Common myeloid progenitor, CD34-positive (primary cell): ENCODE results near the gene TNFAIP8L3. TPM values are rescaled to one million over a fixed set of nuclear protein-coding genes. Genes with fewer than 3 reads are reported as not detected.
A peak's percentile ranks its signal among the peaks of the same experiment; 100 is the strongest.
"Not testable (repeated sequence)": the region's sequence is repeated elsewhere in the genome, so short reads cannot be mapped to it uniquely, and the experiment has no call there.

ENCODE experiments used
- CTCF ChIA-PET: fragments of 350-600 bp; sonication (Branson Sonifier 250); formaldehyde crosslinking; loops from one replicate; lab custom pipeline; 2021; ENCODE audit warnings: antibody characterized with exemption; lab: Charles Lee
- POLR2A ChIA-PET: fragments of 350-600 bp; sonication (Branson Sonifier 250); formaldehyde crosslinking; loops from one replicate; lab custom pipeline; 2021; ENCODE audit warnings: antibody characterized with exemption; lab: Charles Lee
- DNase-seq, 3 donors: peaks; one replicate each; pipeline versions ENCODE4 v3.0.0 to v3.0.0-alpha.2; 2013
- H3K27ac ChIP-seq, 2 experiments: 1 replicate in 1 of 2; 2 replicates in 1 of 2; pipeline ENCODE4 v1.7.0; 2013; ENCODE audit warnings: inconsistent platforms in 2 of 2, low read length in 2 of 2, mild to moderate bottlenecking in 2 of 2, low read depth in 1 of 2, moderate library complexity in 1 of 2; ENCODE audit not compliant: severe bottlenecking in 2 of 2, insufficient read depth in 1 of 2, poor library complexity in 1 of 2
- H3K27me3 ChIP-seq, 5 experiments: replicated peaks in 2 of 5; 1 replicate in 3 of 5; 2 replicates in 2 of 5; pipeline versions ENCODE4 v1.6.1 to v1.7.0; 2013; ENCODE audit warnings: low read length in 4 of 5, mild to moderate bottlenecking in 2 of 5, moderate library complexity in 2 of 5, inconsistent platforms in 1 of 5; ENCODE audit not compliant: insufficient read depth in 5 of 5, control insufficient read depth in 4 of 5
- H3K36me3 ChIP-seq, 4 experiments: 1 replicate in 2 of 4; 2 replicates in 2 of 4; pipeline versions ENCODE4 v1.6.1 to v1.7.0; 2013; ENCODE audit warnings: low read length in 3 of 4, control low read depth in 1 of 4, mild to moderate bottlenecking in 1 of 4; ENCODE audit not compliant: control insufficient read depth in 4 of 4, insufficient read depth in 4 of 4
- H3K4me1 ChIP-seq, 4 experiments: 1 replicate in 3 of 4; 2 replicates in 1 of 4; pipeline versions ENCODE4 v1.6.1 to v1.7.1; 2013; ENCODE audit warnings: low read length in 3 of 4, mild to moderate bottlenecking in 3 of 4, control low read depth in 1 of 4, inconsistent platforms in 1 of 4, moderate library complexity in 1 of 4; ENCODE audit not compliant: control insufficient read depth in 4 of 4, insufficient read depth in 4 of 4; ENCODE audit errors: control extremely low read depth in 1 of 4
- H3K4me3 ChIP-seq, 7 experiments: 1 replicate in 4 of 7; 2 replicates in 3 of 7; pipeline versions ENCODE4 v1.5.1 to v1.7.0; 2013; ENCODE audit warnings: mild to moderate bottlenecking in 7 of 7, low read length in 6 of 7, moderate library complexity in 6 of 7, inconsistent platforms in 2 of 7, low read depth in 2 of 7, control low read depth in 1 of 7; ENCODE audit not compliant: insufficient read depth in 4 of 7, control insufficient read depth in 1 of 7; ENCODE audit errors: extremely low read depth in 1 of 7
- H3K9me3 ChIP-seq, 5 experiments: 1 replicate in 4 of 5; 2 replicates in 1 of 5; pipeline versions ENCODE4 v1.6.1 to v1.7.1; 2013; ENCODE audit warnings: low read length in 4 of 5, mild to moderate bottlenecking in 2 of 5, inconsistent platforms in 1 of 5, low read depth in 1 of 5, moderate library complexity in 1 of 5; ENCODE audit not compliant: control insufficient read depth in 4 of 5, insufficient read depth in 2 of 5; ENCODE audit errors: control extremely low read depth in 1 of 5
- WGBS: methylation state at CpG from one replicate; pipeline ENCODE4 v1.1.5; 2013; ENCODE audit not compliant: insufficient coverage; 5-methylcytosine and 5-hydroxymethylcytosine counted together
- polyA plus RNA-seq: library from polyadenylated mRNA; unstranded; fragments of 120-200 nt; gene quantifications from one replicate; pipeline ENCODE4 v1.2.1, GENCODE V29; 2013

The TNFAIP8L3 gene
- not detected for polyA plus RNA-seq

- peak within 1 kb of the TSS in 6 of 7 experiments; percentile 17 to 67 (median 60) for H3K4me3 ChIP-seq
- no peak within 1 kb of the TSS for H3K27ac ChIP-seq
- DNase-seq, result peak in 2 of 3 donors; percentile 21 to 36
- ChIA-PET POLR2A (no interaction called here), CTCF (no interaction called here)
- H3K36me3 ChIP-seq, result no peaks in the 10 kb centered on the region
- peaks cover 0 to 34% (median 18%) of the 10 kb centered on the region in 4 experiments for H3K4me1 ChIP-seq
- H3K27me3 ChIP-seq, result peaks cover 19 to 93% (median 60%) of the 10 kb centered on the region in 5 experiments
- H3K9me3 ChIP-seq, result no peaks in the 10 kb centered on the region
- WGBS, result 2% methylated on average over 67 of the region's 98 CpGs
Observed at GRCh38 chr15:51094606-51095569, at the start of gene TNFAIP8L3. TNFAIP8L3 (minus strand) TSS chr15:51094906; CDS start chr15:51094595, 311 bp downstream.

GRCh38 chr15:51144021-51144532 lies 49.4 kb upstream of the TNFAIP8L3 start:
- Histone ChIP-seq H3K27ac (no peak overlapping the region), H3K4me1 (no peaks in the 10 kb centered on the region), H3K27me3 (no peaks in the 10 kb centered on the region), H3K9me3 (peaks cover 0 to 2% (median 1%) of the 10 kb centered on the region in 5 experiments), H3K4me3 (no peak overlapping the region), H3K36me3 (no peaks in the 10 kb centered on the region)
- DNase-seq, result no peak
- ChIA-PET CTCF (no interaction called here), POLR2A (no interaction called here)
- 77% methylated on average over 2 of the region's 3 CpGs for WGBS

DNA sequence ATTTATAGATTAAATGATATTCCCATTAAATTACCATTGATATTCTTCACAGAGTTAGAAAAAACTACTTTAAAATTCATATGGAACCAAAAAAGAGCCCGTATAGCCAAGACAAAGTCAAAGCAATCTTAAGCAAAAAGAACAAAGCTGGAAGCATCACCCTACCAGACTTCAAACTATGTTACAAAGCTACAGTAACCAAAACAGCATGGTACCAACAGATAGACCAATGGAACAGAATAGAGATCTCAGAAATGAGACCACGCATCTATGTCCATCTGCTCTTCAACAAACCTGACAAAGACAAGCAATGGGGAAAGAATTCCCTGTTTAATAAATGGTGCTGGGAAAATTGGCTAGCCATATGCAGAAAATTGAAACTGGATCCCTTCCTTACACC lies 45.6 kb upstream of the TNFAIP8L3 start:
- WGBS, result 100% methylated on average over 1 of the region's 2 CpGs
- POLR2A ChIA-PET, result not testable (repeated sequence)
- CTCF ChIA-PET, result interaction anchor here (1.6 kb wide), 1 partner anchor 22 kb away, joined by 6 read pairs; no protein-coding TSS in a partner anchor

DNA sequence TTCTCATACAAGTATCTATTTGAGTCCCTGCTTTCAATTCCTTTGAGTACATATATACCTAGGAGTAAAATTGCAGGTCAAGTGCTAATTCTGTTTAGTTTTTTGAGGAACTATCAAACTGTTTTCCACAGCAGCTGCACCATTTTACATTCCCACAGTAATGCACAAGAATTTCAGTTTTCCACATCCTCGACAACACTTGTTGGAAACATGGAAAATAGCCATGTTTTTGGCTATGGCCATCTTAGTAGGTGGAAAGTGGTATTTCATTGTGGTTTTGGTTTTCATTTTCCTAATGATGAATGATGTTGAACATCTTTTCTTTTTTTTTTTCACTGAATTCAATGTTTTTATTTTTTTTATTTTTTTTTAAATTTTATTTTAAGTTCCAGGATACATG lies 44.4 kb upstream of the TNFAIP8L3 start:
- no peaks in the 10 kb centered on the region for H3K4me1 ChIP-seq
- H3K27ac ChIP-seq, result no peak overlapping the region
- peaks cover 0 to 2% (median 1%) of the 10 kb centered on the region in 5 experiments for H3K9me3 ChIP-seq
- DNase-seq, result no peak
- H3K27me3 ChIP-seq, result peaks cover 0 to 2% (median 0%) of the 10 kb centered on the region in 5 experiments
- H3K36me3 ChIP-seq, result no peaks in the 10 kb centered on the region
- WGBS, result no CpG with 5 or more reads among the region's 1 CpG
- H3K4me3 ChIP-seq, result no peak overlapping the region
- POLR2A ChIA-PET, result no interaction called here
- CTCF ChIA-PET, result interaction anchor here (1.6 kb wide), 1 partner anchor 24 kb away, joined by 6 read pairs; no protein-coding TSS in a partner anchor

More for the DNA sequence above, 45.6 kb upstream of the TNFAIP8L3 start:
- not testable (repeated sequence) for H3K4me1 ChIP-seq, H3K27me3 ChIP-seq, H3K27ac ChIP-seq, H3K36me3 ChIP-seq, DNase-seq, H3K4me3 ChIP-seq, H3K9me3 ChIP-seq

GRCh38 chr15:51137880-51138430 lies 43.2 kb upstream of the TNFAIP8L3 start:
- H3K4me1 ChIP-seq, result no peaks in the 10 kb centered on the region
- no peaks in the 10 kb centered on the region for H3K36me3 ChIP-seq
- CTCF ChIA-PET, result interaction anchor here (0.9 kb wide), 1 partner anchor 25 kb away, joined by 4 read pairs; no protein-coding TSS in a partner anchor
- peaks cover 0 to 5% (median 0%) of the 10 kb centered on the region in 5 experiments for H3K27me3 ChIP-seq
- no peak overlapping the region for H3K27ac ChIP-seq
- H3K4me3 ChIP-seq, result no peak overlapping the region
- POLR2A ChIA-PET, result no interaction called here
- no peak for DNase-seq
- 79% methylated on average over 4 of the region's 5 CpGs for WGBS
- peaks cover 0 to 2% (median 1%) of the 10 kb centered on the region in 5 experiments for H3K9me3 ChIP-seq

DNA sequence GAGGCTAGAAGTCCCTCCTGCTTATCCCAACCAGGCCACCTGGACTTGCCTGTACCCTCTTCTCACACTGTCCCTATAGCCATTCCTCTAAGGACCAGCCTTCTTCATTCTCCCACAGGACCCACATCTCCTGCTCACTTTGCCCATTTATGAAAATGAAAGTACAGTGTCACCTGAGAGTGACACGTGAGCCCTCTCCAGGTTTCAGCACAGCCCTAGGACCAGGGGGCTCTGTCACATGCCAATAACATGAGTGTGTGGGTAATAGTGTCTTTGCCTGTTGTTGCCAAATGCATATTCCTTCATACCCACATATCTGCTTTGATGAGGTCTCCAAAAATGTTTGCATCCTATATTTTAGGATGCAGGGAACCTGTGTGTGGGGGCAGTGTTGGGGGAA lies 42.3 kb upstream of the TNFAIP8L3 start:
- WGBS, result no CpG with 5 or more reads among the region's 1 CpG
- POLR2A ChIA-PET, result no interaction called here

More for the DNA sequence above, 42.3 kb upstream of the TNFAIP8L3 start:
- peaks cover 0 to 2% (median 1%) of the 10 kb centered on the region in 5 experiments for H3K9me3 ChIP-seq
- no peak overlapping the region for H3K4me3 ChIP-seq
- no peak for DNase-seq
- no peaks in the 10 kb centered on the region for H3K36me3 ChIP-seq
- no peak overlapping the region for H3K27ac ChIP-seq
- no peaks in the 10 kb centered on the region for H3K4me1 ChIP-seq
- peaks cover 0 to 5% (median 0%) of the 10 kb centered on the region in 5 experiments for H3K27me3 ChIP-seq
- CTCF ChIA-PET, result no interaction called here
